ENCODE measurements around the gene FAM20C. TPM values are rescaled to one million over a fixed set of nuclear protein-coding genes. Genes with fewer than 3 reads are reported as not detected.

The FAM20C gene
- total and polyA plus RNA-seq, 2 of the 8 experiments (the other 6 are each of a cell fraction or from before 2014, with no cell fraction given) = 9.5 to 34.8 TPM

DNA sequence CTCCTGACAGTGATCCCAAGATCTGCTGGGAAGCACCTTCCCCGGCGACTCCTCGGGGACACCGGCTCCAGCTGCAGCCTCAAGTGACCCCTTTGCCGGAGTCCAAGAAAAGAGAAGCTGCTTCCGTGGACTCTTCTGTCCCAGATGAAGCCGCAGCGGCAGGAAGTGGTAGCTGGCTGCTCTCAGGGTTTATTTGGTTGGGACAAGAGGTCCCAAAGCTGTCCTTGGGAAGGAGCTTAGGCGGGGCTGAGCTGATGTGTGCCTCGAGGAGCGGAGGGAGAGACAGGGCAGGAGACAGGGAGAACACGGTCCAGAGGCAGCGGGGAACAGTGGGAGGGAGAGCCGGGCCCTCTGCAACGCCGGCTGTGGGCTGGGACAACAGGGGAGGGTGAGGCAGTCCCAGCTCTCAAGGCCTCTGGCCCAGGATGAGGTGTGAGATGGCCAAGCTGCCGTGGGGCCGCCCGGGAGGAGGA is 13.1 kb upstream of the FAM20C start:
- ChIA-PET POLR2A (ENCODE audit: partially characterized antibody) (interaction anchor here (1.8 kb wide), 1 partner anchor 9 kb away, joined by 6 read pairs; no protein-coding TSS in a partner anchor), CTCF (ENCODE audit: partially characterized antibody) (interaction anchor here (0.6 to 2.2 kb wide), 7 partner anchors 7 to 91 kb away, joined by 3 to 7 read pairs (median 4); partner anchors contain the start of gene FAM20C)
- Histone ChIP-seq H4K20me1 (replicated peaks in 1 of 2; ENCODE audit: control insufficient read depth in 1 of 2, insufficient read depth in 2 of 2, low read length in 2 of 2) (peaks cover 0 to 2% of the 10 kb centered on the region in 2 experiments), H3K4me1 (replicated peaks in 1 of 4; ENCODE audit: control insufficient read depth in 3 of 4, insufficient read depth in 4 of 4, low read length in 3 of 4) (peaks cover 0 to 4% (median under 1%) of the 10 kb centered on the region in 4 experiments; a peak in 3 of 7 replicates), H2BK20ac (ENCODE audit: low read length) (no peak overlapping the region), H3K79me1 (ENCODE audit: low read depth, low read length) (no peaks in the 10 kb centered on the region), H2AFZ (ENCODE audit: low read length) (no peak overlapping the region), H2BK12ac (ENCODE audit: low read depth, low read length) (no peak overlapping the region), H3K9me3 (ENCODE audit: insufficient read depth in 2 of 2, low read depth in 1 of 2, low read length in 1 of 2) (no peaks in the 10 kb centered on the region), H3K23me2 (ENCODE audit: low read depth, low read length) (no peaks in the 10 kb centered on the region), H3K14ac (ENCODE audit: insufficient read length) (no peak overlapping the region), H3K36me3 (ENCODE audit: control insufficient read depth in 2 of 4, insufficient read depth in 4 of 4, low read length in 3 of 4) (no peaks in the 10 kb centered on the region), H3K4ac (replicated peaks; ENCODE audit: insufficient read length, low read depth, low read length) (no peak overlapping the region), H3K9ac (replicated peaks in 1 of 4; ENCODE audit: extremely low read depth in 1 of 4, low read depth in 3 of 4, low read length in 3 of 4) (no peak overlapping the region), H4K91ac (replicated peaks; ENCODE audit: insufficient read length, low read length) (no peak overlapping the region), H3K56ac (replicated peaks; ENCODE audit: insufficient read length, low read depth, low read length) (no peak overlapping the region), H3K27me3 (replicated peaks in 1 of 4; ENCODE audit: control insufficient read depth in 3 of 4, extremely low read depth in 1 of 4, insufficient read depth in 3 of 4, low read length in 3 of 4) (no peaks in the 10 kb centered on the region; a peak in 1 of 7 replicates), H3K27ac (ENCODE audit: low read depth, low read length) (no peak overlapping the region), H2BK120ac (replicated peaks; ENCODE audit: low read depth, low read length) (no peak overlapping the region), H4K5ac (ENCODE audit: insufficient read length, low read depth, low read length) (no peak overlapping the region), H3K4me2 (ENCODE audit: insufficient read depth in 1 of 2, low read depth in 2 of 2, low read length in 2 of 2) (no peak overlapping the region), H2BK5ac (ENCODE audit: low read depth, low read length) (no peak overlapping the region), H3K4me3 (ENCODE audit: extremely low read depth in 1 of 4, insufficient read depth in 2 of 4, low read depth in 3 of 4, low read length in 4 of 4) (no peak overlapping the region), H3K79me2 (ENCODE audit: control insufficient read depth in 1 of 2, insufficient read depth in 2 of 2, low read length in 2 of 2) (no peaks in the 10 kb centered on the region), H4K8ac (ENCODE audit: extremely low read depth, insufficient read depth, low read length) (peak overlapping the region; percentile 14; the same call in 1 of the 2 replicates), H2BK15ac (ENCODE audit: low read length) (no peak overlapping the region), H3K18ac (ENCODE audit: extremely low read depth, low read length) (no peak overlapping the region), H3K23ac (ENCODE audit: insufficient read length) (no peak overlapping the region), H2AK5ac (ENCODE audit: low read depth, low read length) (no peak overlapping the region)
- 82% methylated on average over 19 of the region's 19 CpGs; no CpG with 5 or more reads in 1 of the 2 experiments for WGBS, 2 experiments (ENCODE audit: extremely low coverage in 1 of 2, insufficient coverage in 1 of 2, insufficient read length in 1 of 2, insufficient replicate concordance in 2 of 2, low coverage in 1 of 2, low lambda C conversion rate in 2 of 2, missing lambda C conversion rate in 1 of 2)
- no peak for DNase-seq (ENCODE audit: low read depth in 1 of 2, low spot score in 2 of 2)
- no peak for FAIRE-seq
- TF ChIP-seq CBX8 (IDR thresholded peaks at IDR 0.05; ENCODE audit: borderline replicate concordance, low read depth, low read length) = no peak
- no peak for TF ChIP-seq POLR2A (IDR thresholded peaks at IDR 0.05; ENCODE audit: control extremely low read depth in 1 of 2, low read depth in 2 of 2, low read length in 2 of 2)
- TF ChIP-seq FOSL1 (IDR thresholded peaks at IDR 0.05; ENCODE audit: insufficient read depth, low read depth, low read length) = no peak
- no peak for TF ChIP-seq SIRT6 (IDR thresholded peaks at IDR 0.05; ENCODE audit: low read length)
- TF ChIP-seq, protein P1, sequence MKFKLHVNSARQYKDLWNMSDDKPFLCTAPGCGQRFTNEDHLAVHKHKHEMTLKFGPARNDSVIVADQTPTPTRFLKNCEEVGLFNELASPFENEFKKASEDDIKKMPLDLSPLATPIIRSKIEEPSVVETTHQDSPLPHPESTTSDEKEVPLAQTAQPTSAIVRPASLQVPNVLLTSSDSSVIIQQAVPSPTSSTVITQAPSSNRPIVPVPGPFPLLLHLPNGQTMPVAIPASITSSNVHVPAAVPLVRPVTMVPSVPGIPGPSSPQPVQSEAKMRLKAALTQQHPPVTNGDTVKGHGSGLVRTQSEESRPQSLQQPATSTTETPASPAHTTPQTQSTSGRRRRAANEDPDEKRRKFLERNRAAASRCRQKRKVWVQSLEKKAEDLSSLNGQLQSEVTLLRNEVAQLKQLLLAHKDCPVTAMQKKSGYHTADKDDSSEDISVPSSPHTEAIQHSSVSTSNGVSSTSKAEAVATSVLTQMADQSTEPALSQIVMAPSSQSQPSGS (IDR thresholded peaks at IDR 0.05; ENCODE audit: low read length) = no peak
- no peak for TF ChIP-seq BRCA1 (IDR thresholded peaks at IDR 0.05; ENCODE audit: low read depth, low read length)
- TF ChIP-seq TEAD4 (IDR thresholded peaks at IDR 0.05; ENCODE audit: low read depth, low read length) = no peak
- no peak for TF ChIP-seq RBBP5 (IDR thresholded peaks at IDR 0.05; ENCODE audit: borderline replicate concordance, low read depth, low read length)
- no peak for TF ChIP-seq JUN (IDR thresholded peaks at IDR 0.05; ENCODE audit: low read depth, low read length)
- TF ChIP-seq NANOG (IDR thresholded peaks at IDR 0.05; ENCODE audit: insufficient read depth, low read depth, low read length, poor library complexity, severe bottlenecking) = no peak
- TF ChIP-seq GTF2F1 (IDR thresholded peaks at IDR 0.05; ENCODE audit: borderline replicate concordance, low read depth, low read length) = no peak
- no peak for TF ChIP-seq KDM4A (IDR thresholded peaks at IDR 0.05; ENCODE audit: low read depth, low read length, severe bottlenecking)
- TF ChIP-seq TBP (IDR thresholded peaks at IDR 0.05; ENCODE audit: low read depth, low read length) = no peak
